Medulla oblongata (tissue), 1 donor: Measurements from ENCODE around the gene OR11A1.

Source experiments
- DNase-seq: peaks from one replicate; pipeline ENCODE4 v3.0.0-alpha.2; 2015; ENCODE audit errors: extremely low spot score

Gene OR11A1

GRCh38 chr6:29456971-29457370 lies at the start of gene OR11A1, which contains the start of gene OR2H1:
OR11A1 (minus strand) TSS chr6:29457071; CDS start chr6:29427641, 29,430 bp downstream.
OR2H1 (plus strand) TSS chr6:29457155; CDS start chr6:29461770, 4,615 bp downstream.
- no peak for DNase-seq

- DNase-seq: no peak
Observed at GRCh38 chr6:29506446-29507067, 49.7 kb upstream of the OR11A1 start.

- DNase-seq: no peak
Observed at GRCh38 chr6:29505808-29506207, 48.9 kb upstream of the OR11A1 start.

- DNase-seq: no peak
Observed at GRCh38 chr6:29504961-29505360, 48.1 kb upstream of the OR11A1 start.

- no peak for DNase-seq
Observed at GRCh38 chr6:29502597-29502996, 45.7 kb upstream of the OR11A1 start.

GRCh38 chr6:29502181-29502580 lies 45.3 kb upstream of the OR11A1 start:
- no peak for DNase-seq

- no peak for DNase-seq
Observed at GRCh38 chr6:29501106-29501505, 44.2 kb upstream of the OR11A1 start.

- no peak for DNase-seq
Observed at GRCh38 chr6:29500594-29500993, 43.7 kb upstream of the OR11A1 start.

- DNase-seq: no peak
Observed at GRCh38 chr6:29499704-29500103, 42.8 kb upstream of the OR11A1 start.

- DNase-seq: no peak
Observed at GRCh38 chr6:29496961-29497360, 40.1 kb upstream of the OR11A1 start.

GRCh38 chr6:29495571-29495970 lies 38.7 kb upstream of the OR11A1 start:
- no peak for DNase-seq

GRCh38 chr6:29494131-29494530 lies 37.3 kb upstream of the OR11A1 start:
- DNase-seq: no peak

- DNase-seq: no peak
Observed at GRCh38 chr6:29493261-29493660, 36.4 kb upstream of the OR11A1 start.

GRCh38 chr6:29491574-29491973 lies 34.7 kb upstream of the OR11A1 start:
- DNase-seq: no peak

- no peak for DNase-seq
Observed at GRCh38 chr6:29490552-29490951, 33.7 kb upstream of the OR11A1 start.

- no peak for DNase-seq
Observed at GRCh38 chr6:29490055-29490454, 33.2 kb upstream of the OR11A1 start.

GRCh38 chr6:29489286-29489685 lies 32.4 kb upstream of the OR11A1 start:
- DNase-seq: no peak

- DNase-seq: no peak
Observed at GRCh38 chr6:29488874-29489273, 32.0 kb upstream of the OR11A1 start.

- DNase-seq: no peak
Observed at GRCh38 chr6:29487660-29488059, 30.8 kb upstream of the OR11A1 start, which contains the start of gene MAS1L. MAS1L (minus strand) TSS chr6:29487956; CDS start chr6:29487902, 54 bp downstream.

- no peak for DNase-seq
Observed at GRCh38 chr6:29487131-29487530, 30.3 kb upstream of the OR11A1 start.

GRCh38 chr6:29486577-29486976 lies 29.7 kb upstream of the OR11A1 start:
- no peak for DNase-seq

- DNase-seq: no peak
Observed at GRCh38 chr6:29483735-29484134, 26.9 kb upstream of the OR11A1 start.

GRCh38 chr6:29483186-29483585 lies 26.3 kb upstream of the OR11A1 start:
- no peak for DNase-seq

- DNase-seq: no peak
Observed at GRCh38 chr6:29479560-29479959, 22.7 kb upstream of the OR11A1 start.
